ENCODE data around the gene ERC2.

- TF ChIP-seq CTCF (IDR thresholded peaks at IDR 0.05; ENCODE audit: low read length): no peak
- no peak for TF ChIP-seq EZH2 (IDR thresholded peaks at IDR 0.05; ENCODE audit: borderline replicate concordance, low read length)
Observed at GRCh38 chr3:55579496-55579895, 888.8 kb downstream of the ERC2 start.
